ENCODE results near the gene CYB5R3.

GRCh38 chr22:42646569-42647525, 2.3 kb downstream of the CYB5R3 start:
- TF ChIP-seq CTCF (IDR thresholded peaks at IDR 0.05) (no peak), POLR2A (IDR thresholded peaks at IDR 0.05) (no peak)
